HG02981 (cell line): ENCODE data around the gene ZNF611.
"Not testable (repeated sequence)": the region's sequence is repeated elsewhere in the genome, so short reads cannot be mapped to it uniquely, and the experiment has no call there.

Experiments
- ATAC-seq: cut with Tn5 transposase; IDR thresholded peaks from one replicate; pipeline ENCODE4 v1.9.1; 2021; ENCODE audit warnings: mild to moderate bottlenecking, moderate library complexity; ENCODE audit not compliant: unreplicated experiment

Gene ZNF611

GRCh38 chr19:52734893-52735661 is at the start of gene ZNF611:
Gene ZNF611 (minus strand): TSS chr19:52735044. CDS start chr19:52715894, 19,150 bp downstream.
- ATAC-seq, result peak; percentile 84

- ATAC-seq, result not testable (repeated sequence)
These were observed 48.0 kb upstream of the ZNF611 start for GRCh38 chr19:52782864-52783263.

- ATAC-seq, result no peak
These were observed 44.0 kb upstream of the ZNF611 start for GRCh38 chr19:52778811-52779210.

- ATAC-seq, result not testable (repeated sequence)
These were observed 21.6 kb upstream of the ZNF611 start for GRCh38 chr19:52756447-52756846.

GRCh38 chr19:52749780-52750179 is 14.9 kb upstream of the ZNF611 start:
- no peak for ATAC-seq

GRCh38 chr19:52748336-52748950 is 13.6 kb upstream of the ZNF611 start:
- ATAC-seq, result no peak

GRCh38 chr19:52745919-52746318 is 11.1 kb upstream of the ZNF611 start:
- not testable (repeated sequence) for ATAC-seq

- no peak for ATAC-seq
These were observed 8.2 kb upstream of the ZNF611 start for GRCh38 chr19:52743091-52743490.

- ATAC-seq, result no peak
These were observed 7.7 kb upstream of the ZNF611 start for GRCh38 chr19:52742516-52742915.

GRCh38 chr19:52741951-52742485 is 7.2 kb upstream of the ZNF611 start:
- ATAC-seq, result no peak

GRCh38 chr19:52741371-52741770 is 6.5 kb upstream of the ZNF611 start:
- ATAC-seq, result not testable (repeated sequence)

- no peak for ATAC-seq
These were observed 4.7 kb upstream of the ZNF611 start for GRCh38 chr19:52739576-52739975.

GRCh38 chr19:52735734-52736133 is 890 bp upstream of the ZNF611 start:
- ATAC-seq, result no peak

- peak; percentile 17 for ATAC-seq
These were observed 432 bp downstream of the ZNF611 start for GRCh38 chr19:52734331-52734892.

- ATAC-seq, result not testable (repeated sequence)
These were observed 8.8 kb downstream of the ZNF611 start for GRCh38 chr19:52726051-52726450.

- ATAC-seq, result no peak
These were observed 9.3 kb downstream of the ZNF611 start for GRCh38 chr19:52725528-52725961.

- no peak for ATAC-seq
These were observed 9.9 kb downstream of the ZNF611 start for GRCh38 chr19:52724701-52725514.

- not testable (repeated sequence) for ATAC-seq
These were observed 10.8 kb downstream of the ZNF611 start for GRCh38 chr19:52723907-52724598.

GRCh38 chr19:52722062-52723003 is 12.5 kb downstream of the ZNF611 start:
- ATAC-seq, result no peak
